ENCODE measurements around the gene NRP2. TPM values are rescaled to one million over a fixed set of nuclear protein-coding genes. Genes with fewer than 3 reads are reported as not detected.

Gene NRP2
- polyA plus RNA-seq, 1 donor, result 11.7 TPM

DNA sequence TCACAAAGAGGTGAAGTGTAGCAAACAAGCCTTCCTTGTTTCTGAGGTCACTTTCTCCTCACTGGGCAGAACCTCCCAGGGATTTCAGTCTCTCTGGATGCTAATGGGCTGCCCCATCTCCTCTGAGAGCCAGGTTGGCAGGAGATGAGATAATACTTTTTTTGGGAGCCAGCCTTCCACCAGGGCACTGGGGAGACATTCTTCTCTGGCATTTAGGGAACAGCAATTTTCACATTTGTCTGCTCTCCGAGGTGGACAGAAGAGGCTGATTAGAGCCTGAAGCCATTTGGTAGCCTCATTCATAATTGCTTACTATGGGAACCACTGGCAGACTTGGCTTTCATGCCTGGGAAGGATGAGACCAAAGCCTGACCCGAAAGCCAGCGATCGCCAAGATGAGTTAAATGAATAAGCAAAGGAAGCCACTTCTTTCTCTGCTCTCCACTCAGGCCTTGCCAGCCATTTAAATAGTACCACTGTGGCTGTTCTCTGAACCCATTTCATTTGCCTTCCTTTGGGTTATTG is 70.1 kb downstream of the NRP2 start:
- no peak for DNase-seq (ENCODE audit: low read depth)

DNA sequence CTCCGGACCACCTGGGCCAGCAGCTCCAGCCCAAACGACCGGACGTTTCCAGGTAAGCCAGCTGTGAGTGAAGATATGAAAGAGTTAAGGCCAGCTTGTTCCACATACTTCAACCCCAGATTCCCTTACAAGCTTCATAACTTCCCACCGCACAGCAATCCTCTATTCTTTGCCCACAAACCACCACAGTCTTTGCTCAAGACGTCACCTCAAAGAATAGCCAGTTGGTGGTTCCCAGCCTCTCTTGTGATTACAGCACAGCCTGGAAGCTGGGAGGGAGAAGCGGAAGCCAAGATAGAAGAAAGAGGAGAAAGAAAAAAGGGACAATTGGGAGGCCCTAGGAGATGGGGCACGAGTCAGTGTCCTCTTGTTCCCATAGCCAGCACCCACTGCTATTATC is 70.6 kb downstream of the NRP2 start:
- no peak for DNase-seq (ENCODE audit: low read depth)

DNA sequence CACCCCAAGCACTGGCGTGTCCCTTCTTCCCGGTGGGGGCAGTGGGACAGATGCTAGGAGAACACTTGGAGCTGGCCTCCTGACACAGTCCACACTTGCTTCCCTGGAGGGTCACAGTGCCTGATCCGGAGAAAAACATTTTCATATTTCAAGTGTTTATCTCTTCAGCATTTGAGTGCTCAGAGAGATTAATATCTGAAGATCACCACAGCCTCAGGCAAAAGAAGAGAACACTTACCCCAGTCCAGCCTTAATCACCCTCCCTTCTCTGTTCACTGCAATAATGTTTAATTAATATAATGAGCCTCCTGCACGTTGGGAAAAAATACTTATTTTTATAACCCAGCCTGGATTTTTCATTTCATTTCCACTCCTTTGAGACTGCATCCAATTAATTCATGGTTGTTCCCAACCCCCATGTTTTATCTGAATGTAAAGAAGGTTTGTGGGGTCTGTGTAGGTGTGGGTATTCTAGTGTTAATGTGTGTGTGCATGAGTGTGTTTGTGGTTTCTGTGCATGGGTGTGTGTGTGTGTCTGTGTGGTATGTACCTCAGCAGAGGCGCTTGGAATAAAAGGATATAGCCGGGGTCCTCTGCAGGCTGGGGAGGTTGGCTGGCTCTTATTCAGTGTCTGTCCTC is 72.1 kb downstream of the NRP2 start:
- no peak for DNase-seq (ENCODE audit: low read depth)

DNA sequence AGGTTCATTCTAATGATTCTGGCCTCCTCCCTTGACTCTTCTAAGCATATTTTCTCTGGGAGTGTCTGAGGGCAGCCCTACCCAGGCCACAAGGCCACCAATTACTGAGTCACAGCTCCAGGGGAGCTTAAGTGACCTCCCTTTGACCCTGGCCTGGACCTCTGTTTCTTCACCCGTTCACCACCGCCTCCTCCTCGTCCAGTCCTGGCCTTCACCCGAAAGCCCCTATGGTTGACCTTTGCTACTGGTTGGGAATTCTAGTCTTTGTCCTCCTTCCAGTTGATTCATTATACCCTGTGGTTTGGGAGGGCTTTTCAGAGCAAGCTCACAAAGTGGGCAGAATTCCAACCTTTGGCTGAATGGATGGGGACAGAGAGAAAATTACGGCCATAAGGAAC is 72.6 kb downstream of the NRP2 start:
- DNase-seq (ENCODE audit: low read depth), result no peak

DNA sequence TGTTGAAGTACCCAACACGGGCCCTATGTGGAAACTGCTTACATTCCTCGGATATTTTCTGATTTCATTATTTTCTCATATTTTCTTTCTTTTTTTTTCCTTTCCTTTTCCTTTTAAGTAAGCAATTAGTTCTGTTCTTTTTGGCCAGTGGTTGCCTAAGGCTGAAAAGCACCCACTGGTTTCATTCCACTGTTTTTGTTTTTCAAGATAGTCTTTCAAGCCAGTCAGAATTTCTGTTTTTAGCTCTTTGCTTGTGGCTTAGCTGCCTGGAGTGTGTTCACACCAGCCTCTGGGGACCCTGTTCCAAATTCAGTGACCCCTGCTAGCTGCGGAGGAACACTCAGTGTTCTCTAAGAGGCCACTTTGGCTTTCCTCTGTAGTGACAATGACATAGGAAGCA is 73.6 kb downstream of the NRP2 start:
- DNase-seq (ENCODE audit: low read depth), result no peak

DNA sequence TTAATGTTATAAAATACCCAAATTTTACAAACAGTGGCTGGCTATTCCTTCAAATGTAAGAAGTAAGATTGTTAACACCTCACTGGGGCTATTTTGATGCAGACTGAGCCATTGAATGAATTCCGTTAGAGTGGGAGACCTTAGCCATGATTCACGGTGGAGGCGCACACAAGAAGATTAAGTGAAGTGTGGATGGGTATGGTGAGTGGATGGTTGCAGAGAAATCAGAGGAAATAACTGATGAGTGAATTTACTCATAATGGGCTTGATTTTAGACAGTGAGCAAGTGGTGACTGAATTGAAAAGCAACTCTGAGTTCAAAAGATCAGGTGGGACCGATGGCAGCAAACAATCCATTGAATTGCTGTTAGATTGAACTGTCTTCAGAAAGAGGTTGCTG is 75.0 kb downstream of the NRP2 start:
- no peak for DNase-seq (ENCODE audit: low read depth)

DNA sequence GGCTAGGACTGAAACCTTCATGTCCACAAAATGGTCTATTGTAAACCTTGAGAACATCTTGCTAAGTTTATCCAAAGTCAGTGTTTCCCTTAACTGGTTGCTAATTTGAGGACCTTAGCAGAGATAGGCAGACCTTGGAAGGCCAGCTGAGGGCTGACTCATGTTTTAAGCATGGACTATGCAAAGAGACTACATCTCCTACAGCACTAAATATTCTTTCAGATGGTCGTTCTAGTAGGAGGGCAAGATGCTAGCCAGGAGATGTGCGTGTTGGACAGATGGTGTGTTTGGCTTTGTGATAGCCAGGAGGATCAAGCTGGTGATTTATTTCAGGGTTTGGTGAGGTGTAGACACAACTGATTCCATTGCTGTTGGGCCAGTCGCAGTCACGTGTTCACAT is 75.8 kb downstream of the NRP2 start:
- no peak for DNase-seq (ENCODE audit: low read depth)

DNA sequence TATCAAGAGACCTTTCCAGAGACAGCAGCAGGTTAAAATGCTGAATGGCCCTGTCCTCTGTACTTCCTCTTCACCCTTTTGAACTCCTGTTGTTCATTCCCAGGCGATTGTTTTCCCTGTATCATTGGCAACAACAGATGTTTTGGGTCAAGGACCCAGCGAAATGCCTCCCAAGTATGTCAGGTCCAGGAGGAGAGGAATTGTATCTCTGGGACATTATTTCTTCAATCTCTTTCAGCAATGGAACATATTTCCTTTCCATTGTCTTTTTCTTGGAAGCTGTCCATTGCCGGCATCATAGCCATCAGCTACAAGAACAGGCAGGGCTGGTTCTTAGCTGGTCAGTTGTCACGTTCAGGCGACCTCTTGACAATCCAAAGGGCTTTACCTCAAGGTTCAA is 76.2 kb downstream of the NRP2 start:
- DNase-seq (ENCODE audit: low read depth), result no peak

DNA sequence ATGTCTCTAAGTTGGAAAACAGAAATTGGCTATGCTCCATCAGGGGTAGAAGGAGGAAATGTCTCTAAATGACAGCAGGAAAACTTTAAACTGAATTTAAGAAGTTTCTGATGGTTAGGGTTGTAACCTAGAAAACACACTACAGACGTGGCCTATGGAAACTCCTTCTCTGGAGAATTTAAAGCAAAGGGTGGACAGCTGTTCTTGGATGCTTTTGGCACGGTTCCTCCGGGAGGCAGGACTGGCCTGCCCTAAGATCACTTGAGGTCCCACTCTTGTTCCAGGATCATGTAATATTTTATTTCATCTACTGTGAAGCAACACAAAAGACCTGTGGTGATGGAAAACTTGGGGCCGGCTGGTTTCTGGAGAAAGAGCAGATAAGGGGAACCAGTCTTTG is 77.0 kb downstream of the NRP2 start:
- no peak for DNase-seq (ENCODE audit: low read depth)

DNA sequence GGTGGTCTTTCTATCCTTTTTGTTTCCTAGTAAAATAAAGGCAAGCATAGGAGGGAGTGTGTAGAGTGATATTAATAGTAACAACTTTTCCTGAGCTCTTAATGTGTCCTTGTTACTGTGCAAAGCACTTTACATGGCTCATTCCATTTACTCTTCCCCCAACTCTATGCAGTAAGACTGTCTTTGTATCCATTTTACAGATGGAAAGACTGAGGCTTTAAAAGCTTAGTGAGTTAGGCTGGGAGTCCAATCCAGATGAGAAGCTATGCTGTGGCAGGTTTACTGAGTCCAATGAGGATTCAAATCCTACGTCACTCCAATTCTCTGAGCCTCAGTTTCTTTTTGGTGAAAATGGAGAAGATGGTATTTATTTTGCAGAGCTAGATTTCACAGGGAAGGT is 77.4 kb downstream of the NRP2 start:
- no peak for DNase-seq (ENCODE audit: low read depth)

DNA sequence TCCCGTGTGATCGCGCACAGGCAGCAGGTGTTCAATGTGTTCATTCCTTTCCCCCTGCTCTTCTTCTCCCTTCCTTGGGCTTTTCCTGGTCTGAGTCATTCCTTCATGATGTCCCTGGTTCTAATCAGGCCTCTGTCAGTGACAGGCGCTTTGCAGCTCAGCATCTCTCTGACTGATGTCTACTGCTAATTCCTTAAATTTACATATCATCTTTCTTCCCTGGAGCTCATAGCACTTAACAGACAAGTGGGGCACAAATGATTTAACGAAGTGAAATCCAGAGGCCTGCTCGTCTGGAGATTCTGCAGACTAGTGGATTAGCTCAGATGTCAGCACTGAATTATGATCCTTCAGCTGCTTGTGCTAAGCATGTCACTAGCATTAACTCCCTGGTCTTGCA is 77.9 kb downstream of the NRP2 start:
- DNase-seq (ENCODE audit: low read depth), result no peak

DNA sequence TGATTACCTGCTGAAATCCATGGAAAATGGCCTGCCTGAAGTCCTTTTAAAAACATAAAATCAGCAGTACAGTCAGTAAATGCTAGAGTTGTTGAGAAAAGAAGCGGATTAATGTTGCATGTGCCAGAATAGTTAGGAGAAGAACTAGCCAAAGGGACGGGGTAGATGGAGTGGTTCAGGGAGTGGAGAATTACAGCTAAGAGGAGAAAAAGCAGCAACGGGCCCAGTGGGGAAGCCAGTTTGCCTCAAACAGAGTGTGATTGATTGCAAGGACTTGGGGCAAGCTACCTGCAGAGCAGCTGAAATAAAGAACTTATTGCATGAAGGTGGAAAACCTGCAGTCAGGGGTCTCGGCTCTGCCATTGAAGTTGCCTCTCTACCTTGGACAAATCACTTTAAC is 79.1 kb downstream of the NRP2 start:
- DNase-seq (ENCODE audit: low read depth), result no peak

DNA sequence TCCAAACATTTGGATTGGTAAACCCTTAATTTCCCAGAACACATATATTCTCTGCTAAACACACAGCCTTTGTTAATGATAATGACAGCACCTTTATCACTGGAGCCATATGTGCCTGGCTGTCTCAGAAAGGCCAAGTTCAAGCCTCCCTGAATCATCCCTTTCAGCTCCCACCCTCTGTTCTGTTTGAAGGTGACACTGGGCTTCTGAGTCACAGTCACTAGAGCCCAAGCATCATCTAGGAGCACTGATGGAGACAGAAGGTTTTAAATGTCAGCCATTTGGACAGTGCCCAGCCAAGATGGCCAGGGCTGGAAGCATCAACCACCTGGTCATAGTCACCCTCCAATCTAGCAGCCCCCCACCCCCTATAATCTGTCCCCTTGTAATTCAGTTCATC is 80.6 kb downstream of the NRP2 start:
- no peak for DNase-seq (ENCODE audit: low read depth)

DNA sequence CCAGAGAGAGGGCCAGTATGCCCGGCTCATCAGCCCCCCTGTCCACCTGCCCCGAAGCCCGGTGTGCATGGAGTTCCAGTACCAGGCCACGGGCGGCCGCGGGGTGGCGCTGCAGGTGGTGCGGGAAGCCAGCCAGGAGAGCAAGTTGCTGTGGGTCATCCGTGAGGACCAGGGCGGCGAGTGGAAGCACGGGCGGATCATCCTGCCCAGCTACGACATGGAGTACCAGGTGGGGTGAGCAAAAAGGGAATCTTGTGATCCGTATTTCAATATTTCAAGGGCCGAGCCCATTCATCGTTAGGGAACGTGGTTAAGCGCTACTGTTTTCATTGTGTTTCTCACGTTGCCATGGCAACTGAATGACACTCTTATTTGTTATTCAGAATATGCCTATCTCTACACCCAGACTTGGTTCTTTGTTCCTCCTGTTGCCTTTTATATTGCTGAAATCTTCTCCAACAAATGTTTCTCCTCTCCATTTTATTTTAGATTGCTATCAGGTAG is 81.5 kb downstream of the NRP2 start:
- DNase-seq (ENCODE audit: low read depth), result no peak

DNA sequence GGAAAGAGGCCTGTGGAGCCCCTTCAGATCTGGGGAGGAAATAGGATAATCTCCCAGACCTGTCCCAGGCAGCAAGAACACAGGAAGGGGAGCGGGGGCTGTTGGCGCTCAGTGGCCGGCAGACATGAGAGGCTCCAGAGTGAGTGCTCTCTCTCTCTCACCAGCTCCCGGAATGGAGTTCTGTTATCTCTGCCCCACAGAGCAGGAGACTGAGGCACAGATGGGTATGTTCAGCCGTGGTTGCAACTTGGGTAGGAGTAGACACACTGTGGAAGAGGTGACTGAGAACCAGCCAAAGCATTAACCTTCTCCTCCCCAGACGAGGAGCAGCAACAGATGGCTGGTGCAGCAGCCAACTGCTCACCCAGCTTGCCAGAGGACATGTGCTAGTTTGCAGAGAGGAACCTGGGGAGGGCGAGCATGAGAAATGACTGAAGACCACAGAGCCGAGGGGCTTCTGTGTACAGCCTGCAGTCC is 82.0 kb downstream of the NRP2 start:
- DNase-seq (ENCODE audit: low read depth), result no peak

DNA sequence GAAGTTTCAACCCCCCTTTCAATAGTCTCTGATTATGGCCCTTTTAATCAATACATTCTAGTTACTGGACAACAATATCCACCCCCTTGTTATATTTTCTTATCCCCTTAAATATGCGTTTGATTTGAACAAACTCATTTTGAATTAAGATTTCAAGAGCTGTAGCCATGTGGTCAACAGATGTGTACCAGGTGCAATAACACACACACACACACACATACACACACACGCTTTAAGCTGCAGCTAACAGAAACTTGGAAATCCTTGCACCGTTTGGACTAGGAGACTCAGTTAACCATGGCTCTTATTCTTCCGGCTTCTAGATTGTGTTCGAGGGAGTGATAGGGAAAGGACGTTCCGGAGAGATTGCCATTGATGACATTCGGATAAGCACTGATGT is 82.8 kb downstream of the NRP2 start:
- no peak for DNase-seq (ENCODE audit: low read depth)

DNA sequence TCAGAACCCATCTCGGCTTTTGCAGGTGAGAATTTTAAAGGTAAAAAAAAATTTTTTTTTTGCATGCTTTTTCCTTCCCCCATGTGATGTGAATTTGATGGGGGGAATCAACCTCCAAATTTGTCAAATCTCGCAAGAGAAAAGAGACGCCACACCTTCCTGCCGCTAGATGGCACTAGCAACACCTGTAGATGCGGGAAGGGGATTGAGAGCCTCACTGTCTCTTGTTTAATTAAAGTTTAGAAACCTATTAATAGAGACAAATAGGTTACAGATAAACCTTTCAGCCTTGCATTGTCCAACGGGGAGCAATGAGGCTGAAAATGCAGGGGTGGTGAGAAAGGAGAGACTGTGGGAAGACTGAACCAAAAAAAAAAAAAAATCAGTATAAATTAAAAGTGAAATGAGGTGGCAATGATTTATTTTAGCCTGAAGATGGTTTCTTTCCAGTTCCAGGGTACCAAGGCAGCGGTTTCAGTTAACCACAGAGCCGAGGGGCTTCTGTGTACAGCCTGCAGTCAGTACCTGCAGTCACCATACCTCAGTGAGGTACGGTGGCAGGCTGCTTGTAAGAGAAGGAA is 84.6 kb downstream of the NRP2 start:
- DNase-seq (ENCODE audit: low read depth), result no peak

DNA sequence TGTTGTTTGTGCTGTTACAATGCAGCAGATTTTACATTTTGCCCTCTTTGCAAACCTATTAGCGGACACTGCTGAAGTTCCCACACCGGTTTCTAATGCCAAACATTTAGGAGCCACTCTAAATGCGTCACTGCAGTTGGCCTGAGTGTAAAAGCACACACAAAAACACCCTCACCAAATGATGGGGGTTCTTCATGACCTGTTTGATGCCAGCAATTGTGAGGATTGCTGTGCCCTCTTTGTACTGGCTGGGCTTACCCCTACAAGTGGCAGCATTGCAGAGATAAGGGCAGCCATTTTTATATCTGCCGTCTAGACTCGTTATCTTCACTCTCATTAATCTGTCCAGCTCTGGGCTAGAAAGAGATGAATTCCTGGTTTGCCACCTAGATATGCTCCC is 85.3 kb downstream of the NRP2 start:
- no peak for DNase-seq (ENCODE audit: low read depth)

DNA sequence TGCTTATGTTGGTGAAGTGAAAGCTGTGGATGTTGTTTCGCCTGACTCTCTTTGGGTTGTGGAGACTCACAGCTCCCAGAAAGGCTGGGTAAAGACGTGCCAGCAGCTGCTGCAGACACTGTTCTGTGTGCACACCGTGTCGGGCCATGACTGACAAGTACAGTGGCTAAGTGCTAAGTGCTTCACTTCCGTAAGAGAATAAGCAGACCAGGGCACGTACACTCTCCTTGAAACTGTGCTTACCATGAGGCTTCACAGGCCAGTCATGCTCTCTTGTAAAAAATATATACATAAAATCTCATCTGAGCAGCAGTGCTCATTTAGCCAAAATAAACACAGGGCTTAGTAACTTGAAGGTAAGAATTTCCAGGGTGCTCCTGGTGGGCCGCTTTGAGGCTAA is 86.0 kb downstream of the NRP2 start:
- no peak for DNase-seq (ENCODE audit: low read depth)

DNA sequence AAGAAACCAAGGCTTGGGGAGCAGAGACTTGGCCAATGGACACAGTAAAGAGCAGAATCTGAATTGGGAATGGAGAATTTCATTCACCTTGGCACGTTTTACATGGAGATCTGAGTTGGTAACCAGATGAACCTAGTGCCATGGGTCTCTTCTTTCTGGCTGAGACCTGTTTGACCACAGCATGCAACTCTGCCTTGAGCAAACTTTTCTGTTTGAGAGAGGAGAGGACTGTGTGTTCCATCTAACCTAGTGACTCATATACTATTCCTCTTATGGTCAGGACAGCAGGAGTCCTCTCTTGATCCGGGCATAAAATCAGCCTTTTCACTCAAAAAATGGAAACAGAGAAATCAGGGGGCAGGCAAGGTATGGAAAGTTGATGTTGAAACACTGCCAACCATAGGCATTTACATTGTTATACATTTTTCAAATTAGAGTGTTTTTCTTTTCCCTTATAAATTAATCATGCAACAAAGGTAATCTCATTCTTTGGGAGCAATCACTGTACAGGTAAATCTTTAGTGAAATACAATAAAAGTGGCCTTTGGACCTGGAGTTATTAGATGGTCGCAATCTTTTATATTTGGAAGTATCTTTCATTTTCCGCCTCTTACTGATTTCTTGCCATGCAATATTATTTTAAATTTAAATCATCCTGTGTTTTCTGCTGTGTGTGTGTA is 86.7 kb downstream of the NRP2 start:
- no peak for DNase-seq (ENCODE audit: low read depth)

DNA sequence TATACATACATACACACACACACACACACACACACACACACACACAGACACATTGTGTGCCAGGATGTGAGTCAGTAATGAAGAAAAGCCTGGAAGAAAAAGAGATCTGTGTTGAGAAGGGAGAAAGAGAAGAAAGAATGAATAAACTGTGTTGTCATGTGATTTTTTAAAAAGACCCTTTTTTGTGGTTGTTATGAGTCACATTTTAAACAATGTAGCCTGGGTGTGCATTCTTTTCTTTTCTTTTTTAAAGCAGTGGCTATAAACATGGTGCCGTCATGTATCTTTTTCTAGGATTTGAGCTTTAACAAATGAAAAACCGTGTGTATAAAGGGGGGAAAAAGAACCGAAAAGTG is 87.2 kb downstream of the NRP2 start:
- DNase-seq (ENCODE audit: low read depth), result no peak

DNA sequence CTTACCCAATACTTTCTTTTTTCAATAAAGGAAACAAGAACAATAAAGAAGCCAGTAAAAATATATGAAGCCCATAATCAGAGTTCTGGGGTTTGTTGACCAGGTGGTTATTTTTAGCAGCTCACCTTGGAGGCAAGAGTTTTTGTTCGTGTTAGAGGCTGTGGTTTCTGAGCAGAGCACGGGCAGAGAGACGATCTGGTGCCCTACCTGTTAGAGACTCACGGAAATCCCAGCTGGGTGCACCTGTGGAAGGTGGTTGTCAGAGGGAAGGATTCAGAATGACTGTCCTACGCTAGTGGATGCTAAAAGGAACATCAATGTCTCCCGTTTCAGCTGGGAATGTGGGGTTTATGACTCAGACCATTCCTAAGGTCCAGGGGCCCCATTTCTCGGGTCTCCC is 87.6 kb downstream of the NRP2 start:
- no peak for DNase-seq (ENCODE audit: low read depth)

DNA sequence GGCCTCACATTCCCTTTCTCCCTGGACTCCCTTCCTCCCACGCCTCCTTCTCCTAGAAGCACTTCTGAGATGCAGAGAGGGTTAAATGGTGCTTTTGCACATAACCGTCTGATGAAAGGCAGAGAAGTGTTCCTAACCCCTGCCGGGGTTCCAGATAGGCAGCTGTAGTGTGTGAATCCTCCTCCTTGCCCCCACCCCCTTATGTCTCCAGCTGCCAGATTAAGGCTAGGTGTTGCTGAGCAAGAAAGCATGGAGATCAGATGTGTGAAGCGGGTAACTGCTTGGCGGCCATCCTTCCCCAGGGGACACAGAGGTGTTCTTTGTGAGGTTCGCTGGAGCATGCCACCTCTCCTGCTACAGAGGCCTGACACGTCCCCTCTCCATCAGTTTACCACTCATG is 88.3 kb downstream of the NRP2 start:
- no peak for DNase-seq (ENCODE audit: low read depth)

Data from forelimb muscle (tissue), 1 donor.